HepG2 (cell line): Measurements from ENCODE around the gene UCP3. TPM values are rescaled to one million over a fixed set of nuclear protein-coding genes. Genes with fewer than 3 reads are reported as not detected.

ENCODE experiments used
- ATAC-seq: fragments of 200-7000 bp; cut with Tn5 transposase; 3 replicates; pipeline ENCODE4 v1.9.1; 2020; ENCODE audit warnings: mild to moderate bottlenecking, moderate library complexity
- BruUV-seq: library from RNA; stranded (reverse); fragments of 400-500 nt; replicated peaks from 2 replicates; lab custom pipeline; 2021; lab: Mats Ljungman, UMichigan
- CTCF ChIA-PET: fragments of 300-600 bp; formaldehyde crosslinking; extraction: SDS; loops from one replicate; lab custom pipeline; 2021; ENCODE audit warnings: low total read pairs, inconsistent platforms, low intra/inter-chr PET ratio; lab: Yijun Ruan, JAX
- POLR2A ChIA-PET: fragments of 350-600 bp; sonication (Branson Sonifier 250); formaldehyde crosslinking; loops from one replicate; lab custom pipeline; 2020; ENCODE audit warnings: antibody characterized with exemption, inconsistent platforms; lab: Yijun Ruan, JAX
- DNase-seq: peaks from one replicate; pipeline ENCODE4 v3.0.0-alpha.2; 2015; ENCODE audit warnings: low spot score
- FAIRE-seq: peaks from 3 replicates; lab custom pipeline; 2011; peaks lifted over from hg19 to GRCh38; lab: Jason Lieb, UNC
- H2AFZ ChIP-seq: one replicate; pipeline ENCODE4 v1.6.1; 2011; ENCODE audit warnings: low read length, inconsistent platforms
- H3K27ac ChIP-seq: fragments of 300-600 bp; 3 replicates; pipeline ENCODE4 v1.8.0; 2011; ENCODE audit warnings: mixed run types, mild to moderate bottlenecking, mixed read lengths, low read length, inconsistent platforms; ENCODE audit not compliant: insufficient read depth; ENCODE audit errors: extremely low read length
- H3K27me3 ChIP-seq, 2 experiments: fragments of 200-600 bp in 1 of 2; 2 replicates in 1 of 2; 3 replicates in 1 of 2; pipeline versions ENCODE4 v1.6.0 to v1.8.0; 2011; ENCODE audit warnings: low read length in 2 of 2, mild to moderate bottlenecking in 2 of 2, moderate library complexity in 2 of 2, inconsistent platforms in 1 of 2; ENCODE audit not compliant: insufficient read depth in 2 of 2, control insufficient read depth in 1 of 2
- H3K36me3 ChIP-seq, 2 experiments: fragments of 200-600 bp in 1 of 2; replicated peaks in 1 of 2; 2 replicates in 1 of 2; 3 replicates in 1 of 2; pipeline versions ENCODE4 v1.5.1 to v1.8.0; 2011; ENCODE audit warnings: low read length in 2 of 2, inconsistent platforms in 1 of 2; ENCODE audit not compliant: insufficient read depth in 2 of 2, control insufficient read depth in 1 of 2
- H3K4me1 ChIP-seq: 2 replicates; pipeline ENCODE4 v1.5.1; 2012; ENCODE audit warnings: low read length, inconsistent platforms; ENCODE audit not compliant: insufficient read depth
- H3K4me2 ChIP-seq: 2 replicates; pipeline ENCODE4 v1.6.0; 2011; ENCODE audit warnings: low read depth, low read length, inconsistent platforms
- H3K4me3 ChIP-seq, 3 experiments: fragments of 200-600 bp in 1 of 3; sonication (generic), shearing (Covaris generic) in 1 of 3; replicated peaks in 1 of 3; 2 replicates each; pipeline ENCODE4 v1.5.1; 2011 to 2016; ENCODE audit warnings: low read length in 3 of 3, inconsistent platforms in 2 of 3, low read depth in 2 of 3, mild to moderate bottlenecking in 2 of 3, control low read depth in 1 of 3, mixed read lengths in 1 of 3; ENCODE audit not compliant: insufficient read depth in 1 of 3
- H3K79me2 ChIP-seq: one replicate; pipeline ENCODE4 v1.6.1; 2011; ENCODE audit warnings: low read length, inconsistent platforms; ENCODE audit not compliant: insufficient read depth
- H3K9ac ChIP-seq: 2 replicates; pipeline ENCODE4 v1.6.0; 2011; ENCODE audit warnings: mild to moderate bottlenecking, low read depth, low read length, inconsistent platforms; ENCODE audit not compliant: insufficient read depth
- H3K9me3 ChIP-seq: 2 replicates; pipeline ENCODE4 v1.5.1; 2012; ENCODE audit warnings: mild to moderate bottlenecking, low read length
- H4K20me1 ChIP-seq: 2 replicates; pipeline ENCODE4 v1.6.0; 2011; ENCODE audit warnings: inconsistent platforms, mild to moderate bottlenecking, low read length, moderate library complexity; ENCODE audit not compliant: insufficient read depth
- CHD4 ChIP-seq: fragments of 200-600 bp; sonication (generic); IDR thresholded peaks from 2 replicates; pipeline ENCODE4 v1.7.0; 2017; ENCODE audit warnings: mild to moderate bottlenecking, low read length, borderline replicate concordance
- FIP1L1 ChIP-seq: fragments of 200-400 bp; formaldehyde crosslinking; IDR thresholded peaks from 2 replicates; pipeline ENCODE4 v1.6.1; 2018; ENCODE audit warnings: low read depth, mild to moderate bottlenecking, low read length, moderate library complexity, borderline replicate concordance; ENCODE audit not compliant: insufficient read depth
- HDAC1 ChIP-seq: sonication (generic); formaldehyde crosslinking; IDR thresholded peaks from 2 replicates; pipeline ENCODE4 v1.5.1; 2020; ENCODE audit warnings: mild to moderate bottlenecking, missing genetic modification reagents
- HNRNPH1 ChIP-seq: fragments of 200-400 bp; formaldehyde crosslinking; optimal IDR thresholded peaks from 2 replicates; pipeline ENCODE3; 2017; ENCODE audit warnings: mild to moderate bottlenecking, low read depth, low read length
- POLR2AphosphoS5 ChIP-seq: IDR thresholded peaks from 2 replicates; pipeline ENCODE4 v1.6.1; 2012; ENCODE audit warnings: low read depth, low read length
- PPARG ChIP-seq: conservative IDR thresholded peaks from 2 replicates; pipeline ENCODE4 v1.6.1; 2016; ENCODE audit warnings: missing biosample characterization, missing genetic modification reagents
- RFX3 ChIP-seq: IDR thresholded peaks from 2 replicates; pipeline ENCODE4 v1.6.1; 2016; ENCODE audit warnings: missing biosample characterization, missing genetic modification reagents
- SETDB1 ChIP-seq: sonication (generic); formaldehyde crosslinking; IDR thresholded peaks from 2 replicates; pipeline ENCODE4 v1.5.1; 2020; ENCODE audit warnings: missing genetic modification reagents, mild to moderate bottlenecking, borderline replicate concordance
- SP140L ChIP-seq: sonication (generic); formaldehyde crosslinking; IDR thresholded peaks from 2 replicates; pipeline ENCODE4 v1.4.0; 2020; ENCODE audit warnings: missing genetic modification reagents, borderline replicate concordance
- TEAD2 ChIP-seq: sonication (generic); formaldehyde crosslinking; IDR thresholded peaks from 2 replicates; pipeline ENCODE4 v1.9.0; 2021; ENCODE audit warnings: missing genetic modification reagents
- ZNF282 ChIP-seq: fragments of 450-650 bp; IDR thresholded peaks from 2 replicates; pipeline ENCODE4 v1.6.1; 2018; ENCODE audit not compliant: partially characterized antibody
- ZNF432 ChIP-seq: sonication (generic); formaldehyde crosslinking; IDR thresholded peaks from 2 replicates; pipeline ENCODE4 v1.5.0; 2020; ENCODE audit warnings: missing genetic modification reagents, mild to moderate bottlenecking, borderline replicate concordance
- ZNF446 ChIP-seq: sonication (generic); formaldehyde crosslinking; IDR thresholded peaks from 2 replicates; pipeline ENCODE4 v1.5.0; 2020; ENCODE audit warnings: mild to moderate bottlenecking, missing genetic modification reagents
- ZNF790 ChIP-seq: sonication (generic); formaldehyde crosslinking; IDR thresholded peaks from 2 replicates; pipeline ENCODE4 v1.8.0; 2022; ENCODE audit warnings: missing genetic modification reagents, mild to moderate bottlenecking, borderline replicate concordance
- ZSCAN25 ChIP-seq: sonication (generic); formaldehyde crosslinking; IDR thresholded peaks from 2 replicates; pipeline ENCODE4 v1.8.0; 2022; ENCODE audit warnings: mild to moderate bottlenecking, missing genetic modification reagents
- WGBS: methylation state at CpG from one replicate; pipeline ENCODE4 v1.1.6; 2017; ENCODE audit warnings: low lambda C conversion rate; 5-methylcytosine and 5-hydroxymethylcytosine counted together
- in situ Hi-C: cut with HindIII; loops from 2 replicates; pipeline ENCODE4 v1.10.0; 2017; ENCODE audit warnings: low pct_unique_long_range_greater_than_20kb; ENCODE audit not compliant: extremely low pct_ligation_motif_present
- intact Hi-C: fragments of 100-400 bp; cut with micrococcal nuclease; formaldehyde crosslinking; loops from one replicate; pipeline ENCODE4 v1.10.0; 2022; ENCODE audit not compliant: unreplicated experiment
- polyA plus RNA-seq, 8 experiments: library from polyadenylated mRNA; depleted of rRNA in 3 of 8; stranded (reverse) in 7 of 8; unstranded in 1 of 8; fragments of >200 nt; fragmentation: Illumina TruSeq in 4 of 8; extraction: Trizol in 4 of 8; gene quantifications; 2 replicates each; pipeline versions ENCODE4 v1.2.1 to v1.2.3, GENCODE V29; 2011 to 2016; ENCODE audit warnings: low read depth in 4 of 8, missing spikeins in 1 of 8, mixed read lengths in 1 of 8; ENCODE audit not compliant: insufficient read depth in 1 of 8
- total RNA-seq, 5 experiments: library from RNA; depleted of rRNA; stranded (reverse); fragments of >200 nt; fragmentation: Illumina TruSeq; extraction: Trizol; gene quantifications; 2 replicates each; pipeline ENCODE4 v1.2.3, GENCODE V29; 2016; ENCODE audit warnings: low read depth in 1 of 5
- TF ChIP-seq, protein P1 (sequence below): sonication (generic); formaldehyde crosslinking; IDR thresholded peaks from 2 replicates; pipeline ENCODE4 v1.5.1; 2020; ENCODE audit warnings: mild to moderate bottlenecking, moderate library complexity, missing genetic modification reagents
- TF ChIP-seq, protein P2 (sequence below): sonication (generic); formaldehyde crosslinking; conservative IDR thresholded peaks from 2 replicates; pipeline ENCODE4 v1.8.0; 2022; ENCODE audit warnings: low read depth, missing genetic modification reagents
- TF ChIP-seq, protein P3 (sequence below): IDR thresholded peaks from 2 replicates; pipeline ENCODE4 v1.6.1; 2016; ENCODE audit warnings: mild to moderate bottlenecking, missing biosample characterization, missing genetic modification reagents

Gene UCP3
- total and polyA plus RNA-seq, 2 of the 13 experiments (the other 11 are each of a cell fraction or from before 2014, with no cell fraction given), result 0.37 TPM; not detected in 1

GRCh38 chr11:73997120-73997770 is 11.6 kb downstream of the UCP3 start (continued):
- TF ChIP-seq, protein P1, sequence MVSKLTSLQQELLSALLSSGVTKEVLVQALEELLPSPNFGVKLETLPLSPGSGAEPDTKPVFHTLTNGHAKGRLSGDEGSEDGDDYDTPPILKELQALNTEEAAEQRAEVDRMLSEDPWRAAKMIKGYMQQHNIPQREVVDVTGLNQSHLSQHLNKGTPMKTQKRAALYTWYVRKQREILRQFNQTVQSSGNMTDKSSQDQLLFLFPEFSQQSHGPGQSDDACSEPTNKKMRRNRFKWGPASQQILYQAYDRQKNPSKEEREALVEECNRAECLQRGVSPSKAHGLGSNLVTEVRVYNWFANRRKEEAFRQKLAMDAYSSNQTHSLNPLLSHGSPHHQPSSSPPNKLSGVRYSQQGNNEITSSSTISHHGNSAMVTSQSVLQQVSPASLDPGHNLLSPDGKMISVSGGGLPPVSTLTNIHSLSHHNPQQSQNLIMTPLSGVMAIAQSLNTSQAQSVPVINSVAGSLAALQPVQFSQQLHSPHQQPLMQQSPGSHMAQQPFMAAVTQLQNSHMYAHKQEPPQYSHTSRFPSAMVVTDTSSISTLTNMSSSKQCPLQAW (CRISPR knock-in tag), result no peak
- no peak for TF ChIP-seq POLR2AphosphoS5

- intact Hi-C loops, result no loop called here
- CTCF ChIA-PET, result no interaction called here
Measured at GRCh38 chr11:73996161-73996747, 12.6 kb downstream of the UCP3 start.

More at GRCh38 chr11:73996161-73996747, 12.6 kb downstream of the UCP3 start:
- in situ Hi-C loops, result no loop called here
- Histone ChIP-seq H3K27ac (no peak overlapping the region), H3K4me2 (no peak overlapping the region), H3K9ac (no peak overlapping the region), H3K27me3 (no peaks in the 10 kb centered on the region; a peak in 1 of 5 replicates), H3K4me1 (peaks cover 5% of the 10 kb centered on the region; the same call in 1 of the 2 replicates), H2AFZ (no peak overlapping the region), H3K4me3 (no peak overlapping the region), H4K20me1 (no peaks in the 10 kb centered on the region), H3K36me3 (no peaks in the 10 kb centered on the region), H3K79me2 (no peaks in the 10 kb centered on the region), H3K9me3 (no peaks in the 10 kb centered on the region)
- 9% methylated on average over 4 of the region's 4 CpGs for WGBS
- no peak for TF ChIP-seq RFX3 (CRISPR knock-in tag)
- no peak for TF ChIP-seq ZNF446 (CRISPR knock-in tag)
- TF ChIP-seq, protein P2, sequence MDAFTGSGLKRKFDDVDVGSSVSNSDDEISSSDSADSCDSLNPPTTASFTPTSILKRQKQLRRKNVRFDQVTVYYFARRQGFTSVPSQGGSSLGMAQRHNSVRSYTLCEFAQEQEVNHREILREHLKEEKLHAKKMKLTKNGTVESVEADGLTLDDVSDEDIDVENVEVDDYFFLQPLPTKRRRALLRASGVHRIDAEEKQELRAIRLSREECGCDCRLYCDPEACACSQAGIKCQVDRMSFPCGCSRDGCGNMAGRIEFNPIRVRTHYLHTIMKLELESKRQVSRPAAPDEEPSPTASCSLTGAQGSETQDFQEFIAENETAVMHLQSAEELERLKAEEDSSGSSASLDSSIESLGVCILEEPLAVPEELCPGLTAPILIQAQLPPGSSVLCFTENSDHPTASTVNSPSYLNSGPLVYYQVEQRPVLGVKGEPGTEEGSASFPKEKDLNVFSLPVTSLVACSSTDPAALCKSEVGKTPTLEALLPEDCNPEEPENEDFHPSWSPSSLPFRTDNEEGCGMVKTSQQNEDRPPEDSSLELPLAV, result no peak
- no peak for TF ChIP-seq HNRNPH1
- no peak for TF ChIP-seq ZSCAN25 (CRISPR knock-in tag)
- TF ChIP-seq, protein P1 (CRISPR knock-in tag), result no peak
- no peak for TF ChIP-seq SETDB1 (CRISPR knock-in tag)
- TF ChIP-seq TEAD2 (CRISPR knock-in tag), result no peak
- no peak for TF ChIP-seq ZNF282
- no peak for TF ChIP-seq PPARG (CRISPR knock-in tag)
- no peak for TF ChIP-seq FIP1L1
- no peak for TF ChIP-seq CHD4
- TF ChIP-seq, protein P3, sequence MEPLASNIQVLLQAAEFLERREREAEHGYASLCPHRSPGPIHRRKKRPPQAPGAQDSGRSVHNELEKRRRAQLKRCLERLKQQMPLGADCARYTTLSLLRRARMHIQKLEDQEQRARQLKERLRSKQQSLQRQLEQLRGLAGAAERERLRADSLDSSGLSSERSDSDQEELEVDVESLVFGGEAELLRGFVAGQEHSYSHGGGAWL (CRISPR knock-in tag), result no peak
- no peak for TF ChIP-seq SP140L (CRISPR knock-in tag)
- TF ChIP-seq ZNF432 (CRISPR knock-in tag), result no peak
- no peak for TF ChIP-seq HDAC1 (CRISPR knock-in tag)
- no peak for TF ChIP-seq ZNF790 (CRISPR knock-in tag)
- no peak for ATAC-seq
- DNase-seq, result no peak
- no TSS peak for BruUV-seq
- FAIRE-seq, result no peak
- POLR2A ChIA-PET, result no interaction called here
